HepG2 (cell line): ENCODE measurements around the gene OR1N2. TPM values are rescaled to one million over a fixed set of nuclear protein-coding genes. Genes with fewer than 3 reads are reported as not detected.

Experiments
- ATAC-seq: fragments of 200-7000 bp; cut with Tn5 transposase; 3 replicates; pipeline ENCODE4 v1.9.1; 2020; ENCODE audit warnings: mild to moderate bottlenecking, moderate library complexity
- BruUV-seq: library from RNA; stranded (reverse); fragments of 400-500 nt; replicated peaks from 2 replicates; lab custom pipeline; 2021; lab: Mats Ljungman, UMichigan
- CTCF ChIA-PET: fragments of 300-600 bp; formaldehyde crosslinking; extraction: SDS; loops from one replicate; lab custom pipeline; 2021; ENCODE audit warnings: low total read pairs, inconsistent platforms, low intra/inter-chr PET ratio; lab: Yijun Ruan, JAX
- POLR2A ChIA-PET: fragments of 350-600 bp; sonication (Branson Sonifier 250); formaldehyde crosslinking; loops from one replicate; lab custom pipeline; 2020; ENCODE audit warnings: antibody characterized with exemption, inconsistent platforms; lab: Yijun Ruan, JAX
- DNase-seq: peaks from one replicate; pipeline ENCODE4 v3.0.0-alpha.2; 2015; ENCODE audit warnings: low spot score
- FAIRE-seq: peaks from 3 replicates; lab custom pipeline; 2011; peaks lifted over from hg19 to GRCh38; lab: Jason Lieb, UNC
- H2AFZ ChIP-seq: one replicate; pipeline ENCODE4 v1.6.1; 2011; ENCODE audit warnings: low read length, inconsistent platforms
- H3K27ac ChIP-seq: fragments of 300-600 bp; 3 replicates; pipeline ENCODE4 v1.8.0; 2011; ENCODE audit warnings: mixed run types, mild to moderate bottlenecking, mixed read lengths, low read length, inconsistent platforms; ENCODE audit not compliant: insufficient read depth; ENCODE audit errors: extremely low read length
- H3K27me3 ChIP-seq, 2 experiments: fragments of 200-600 bp in 1 of 2; 2 replicates in 1 of 2; 3 replicates in 1 of 2; pipeline versions ENCODE4 v1.6.0 to v1.8.0; 2011; ENCODE audit warnings: low read length in 2 of 2, mild to moderate bottlenecking in 2 of 2, moderate library complexity in 2 of 2, inconsistent platforms in 1 of 2; ENCODE audit not compliant: insufficient read depth in 2 of 2, control insufficient read depth in 1 of 2
- H3K36me3 ChIP-seq, 2 experiments: fragments of 200-600 bp in 1 of 2; replicated peaks in 1 of 2; 2 replicates in 1 of 2; 3 replicates in 1 of 2; pipeline versions ENCODE4 v1.5.1 to v1.8.0; 2011; ENCODE audit warnings: low read length in 2 of 2, inconsistent platforms in 1 of 2; ENCODE audit not compliant: insufficient read depth in 2 of 2, control insufficient read depth in 1 of 2
- H3K4me1 ChIP-seq: 2 replicates; pipeline ENCODE4 v1.5.1; 2012; ENCODE audit warnings: low read length, inconsistent platforms; ENCODE audit not compliant: insufficient read depth
- H3K4me2 ChIP-seq: 2 replicates; pipeline ENCODE4 v1.6.0; 2011; ENCODE audit warnings: low read depth, low read length, inconsistent platforms
- H3K4me3 ChIP-seq, 3 experiments: fragments of 200-600 bp in 1 of 3; sonication (generic), shearing (Covaris generic) in 1 of 3; replicated peaks in 1 of 3; 2 replicates each; pipeline ENCODE4 v1.5.1; 2011 to 2016; ENCODE audit warnings: low read length in 3 of 3, inconsistent platforms in 2 of 3, low read depth in 2 of 3, mild to moderate bottlenecking in 2 of 3, control low read depth in 1 of 3, mixed read lengths in 1 of 3; ENCODE audit not compliant: insufficient read depth in 1 of 3
- H3K79me2 ChIP-seq: one replicate; pipeline ENCODE4 v1.6.1; 2011; ENCODE audit warnings: low read length, inconsistent platforms; ENCODE audit not compliant: insufficient read depth
- H3K9ac ChIP-seq: 2 replicates; pipeline ENCODE4 v1.6.0; 2011; ENCODE audit warnings: mild to moderate bottlenecking, low read depth, low read length, inconsistent platforms; ENCODE audit not compliant: insufficient read depth
- H3K9me3 ChIP-seq: 2 replicates; pipeline ENCODE4 v1.5.1; 2012; ENCODE audit warnings: mild to moderate bottlenecking, low read length
- H4K20me1 ChIP-seq: 2 replicates; pipeline ENCODE4 v1.6.0; 2011; ENCODE audit warnings: inconsistent platforms, mild to moderate bottlenecking, low read length, moderate library complexity; ENCODE audit not compliant: insufficient read depth
- AKAP8 ChIP-seq: sonication (generic); formaldehyde crosslinking; IDR thresholded peaks from 2 replicates; pipeline ENCODE4 v1.5.1; 2020; ENCODE audit warnings: mild to moderate bottlenecking, missing genetic modification reagents
- ATF7 ChIP-seq, 2 experiments: fragments of 450-650 bp in 1 of 2; sonication (generic) in 1 of 2; formaldehyde crosslinking in 1 of 2; IDR thresholded peaks; 2 replicates each; pipeline versions ENCODE4 v1.4.0 to v1.6.1; 2016 to 2020; ENCODE audit warnings: antibody characterized with exemption in 1 of 2, mild to moderate bottlenecking in 1 of 2, missing genetic modification reagents in 1 of 2
- FOXC1 ChIP-seq: sonication (generic); formaldehyde crosslinking; IDR thresholded peaks from 2 replicates; pipeline ENCODE4 v1.8.0; 2022; ENCODE audit warnings: mild to moderate bottlenecking, missing genetic modification reagents, borderline replicate concordance
- HHEX ChIP-seq: IDR thresholded peaks from 2 replicates; pipeline ENCODE4 v1.6.1; 2016; ENCODE audit warnings: control low read depth
- NR2F2 ChIP-seq: IDR thresholded peaks from 2 replicates; pipeline ENCODE4 v1.6.1; 2012; ENCODE audit warnings: low read depth, inconsistent platforms, borderline replicate concordance
- NR2F6 ChIP-seq, 2 experiments: IDR thresholded peaks; 2 replicates each; pipeline ENCODE4 v1.6.1; 2016; ENCODE audit warnings: antibody characterized with exemption in 1 of 2, mild to moderate bottlenecking in 1 of 2
- SRF ChIP-seq: IDR thresholded peaks from 2 replicates; pipeline ENCODE4 v1.6.1; 2011; ENCODE audit warnings: mild to moderate bottlenecking, low read depth, low read length, moderate library complexity
- ZNF776 ChIP-seq: sonication (generic); formaldehyde crosslinking; IDR thresholded peaks from 2 replicates; pipeline ENCODE4 v1.4.0; 2020; ENCODE audit warnings: mild to moderate bottlenecking, missing genetic modification reagents
- WGBS: methylation state at CpG from one replicate; pipeline ENCODE4 v1.1.6; 2017; ENCODE audit warnings: low lambda C conversion rate; 5-methylcytosine and 5-hydroxymethylcytosine counted together
- in situ Hi-C: cut with HindIII; loops from 2 replicates; pipeline ENCODE4 v1.10.0; 2017; ENCODE audit warnings: low pct_unique_long_range_greater_than_20kb; ENCODE audit not compliant: extremely low pct_ligation_motif_present
- intact Hi-C: fragments of 100-400 bp; cut with micrococcal nuclease; formaldehyde crosslinking; loops from one replicate; pipeline ENCODE4 v1.10.0; 2022; ENCODE audit not compliant: unreplicated experiment
- polyA plus RNA-seq, 8 experiments: library from polyadenylated mRNA; depleted of rRNA in 3 of 8; stranded (reverse) in 7 of 8; unstranded in 1 of 8; fragments of >200 nt; fragmentation: Illumina TruSeq in 4 of 8; extraction: Trizol in 4 of 8; gene quantifications; 2 replicates each; pipeline versions ENCODE4 v1.2.1 to v1.2.3, GENCODE V29; 2011 to 2016; ENCODE audit warnings: low read depth in 4 of 8, missing spikeins in 1 of 8, mixed read lengths in 1 of 8; ENCODE audit not compliant: insufficient read depth in 1 of 8
- total RNA-seq, 5 experiments: library from RNA; depleted of rRNA; stranded (reverse); fragments of >200 nt; fragmentation: Illumina TruSeq; extraction: Trizol; gene quantifications; 2 replicates each; pipeline ENCODE4 v1.2.3, GENCODE V29; 2016; ENCODE audit warnings: low read depth in 1 of 5
- TF ChIP-seq, protein P1 (sequence below): sonication (generic); formaldehyde crosslinking; IDR thresholded peaks from 2 replicates; pipeline ENCODE4 v1.8.0; 2022; ENCODE audit warnings: mild to moderate bottlenecking, missing genetic modification reagents

Gene OR1N2
- total and polyA plus RNA-seq, 2 of the 13 experiments (the other 11 are each of a cell fraction or from before 2014, with no cell fraction given): not detected

DNA sequence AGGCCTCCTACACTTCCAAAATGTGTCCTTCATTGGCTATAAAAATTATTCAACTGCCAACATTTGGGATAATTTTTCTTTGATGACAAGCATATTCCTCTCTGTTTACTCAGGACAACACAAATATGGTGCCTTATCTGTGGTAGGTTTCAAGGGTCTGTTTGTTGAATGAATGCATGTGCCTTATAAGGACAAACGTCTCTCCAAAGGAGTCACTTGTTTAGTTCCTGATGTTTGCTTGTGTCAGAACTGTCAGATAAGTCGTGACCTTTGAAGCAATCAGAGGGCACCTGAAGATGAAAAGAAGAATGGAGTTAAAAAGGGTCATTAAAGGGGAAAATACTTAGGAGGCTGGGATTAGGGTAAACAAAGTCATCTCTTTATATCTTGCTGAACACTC lies 45.9 kb upstream of the OR1N2 start:
- no peak overlapping the region for H3K4me2 ChIP-seq
- H3K27me3 ChIP-seq: peaks cover 0 to 3% of the 10 kb centered on the region in 2 experiments; a peak in 1 of 5 replicates
- H4K20me1 ChIP-seq: no peaks in the 10 kb centered on the region
- CTCF ChIA-PET: no interaction called here
- H2AFZ ChIP-seq: no peak overlapping the region
- peaks cover 8% of the 10 kb centered on the region; the same call in 1 of the 2 replicates for H3K4me1 ChIP-seq
- intact Hi-C loops (no loop called here), in situ Hi-C loops (loop anchor here (10.0 kb wide), 1 partner anchor 298 kb away; the partner anchor contains the start of gene OR1K1)
- no peak overlapping the region for H3K4me3 ChIP-seq
- no peaks in the 10 kb centered on the region for H3K36me3 ChIP-seq
- TF ChIP-seq ATF7 (IDR thresholded peaks at IDR 0.05) (no peak), ATF7 (CRISPR knock-in tag; IDR thresholded peaks at IDR 0.05) (no peak), NR2F6 (IDR thresholded peaks at IDR 0.05) (peak; percentile 56), NR2F6 (CRISPR knock-in tag; IDR thresholded peaks at IDR 0.05) (no peak), HHEX (CRISPR knock-in tag) (peak; percentile 50; the same call in 1 of the 2 replicates), FOXC1 (CRISPR knock-in tag) (no peak), NR2F2 (0 out of 2 replicates have a peak, but pooled peaks have one; percentile 26), AKAP8 (CRISPR knock-in tag) (no peak), SRF (peak; percentile 86)
- TF ChIP-seq, all 625 proteins: peak for 4
- BruUV-seq: no TSS peak
- no peak for DNase-seq
- ATAC-seq: no peak
- POLR2A ChIA-PET: no interaction called here
- WGBS: 0% methylated on average over 2 of the region's 2 CpGs
- Histone ChIP-seq H3K79me2 (no peaks in the 10 kb centered on the region), H3K27ac (no peak overlapping the region), H3K9ac (no peak overlapping the region), H3K9me3 (no peaks in the 10 kb centered on the region)
- no peak for FAIRE-seq

GRCh38 chr9:122510502-122510901 lies 42.4 kb upstream of the OR1N2 start, which contains the start of gene OR1J2:
OR1J2 (plus strand) TSS chr9:122510802; CDS start chr9:122510802, 0 bp downstream.
- no TSS peak for BruUV-seq
- intact Hi-C loops: no loop called here

More at GRCh38 chr9:122510502-122510901, 42.4 kb upstream of the OR1N2 start, which contains the start of gene OR1J2:
- Histone ChIP-seq H3K4me3 (no peak within 1 kb of the TSS), H3K27me3 (peaks cover 0 to 3% of the 10 kb centered on the region in 2 experiments; a peak in 1 of 5 replicates), H3K4me2 (no peak within 1 kb of the TSS), H3K27ac (no peak within 1 kb of the TSS), H2AFZ (no peak within 1 kb of the TSS), H3K36me3 (no peaks in the 10 kb centered on the region), H3K79me2 (no peaks in the 10 kb centered on the region), H3K9me3 (no peaks in the 10 kb centered on the region), H4K20me1 (no peaks in the 10 kb centered on the region), H3K9ac (no peak within 1 kb of the TSS), H3K4me1 (peaks cover 8% of the 10 kb centered on the region; the same call in 1 of the 2 replicates)
- TF ChIP-seq, protein P1, sequence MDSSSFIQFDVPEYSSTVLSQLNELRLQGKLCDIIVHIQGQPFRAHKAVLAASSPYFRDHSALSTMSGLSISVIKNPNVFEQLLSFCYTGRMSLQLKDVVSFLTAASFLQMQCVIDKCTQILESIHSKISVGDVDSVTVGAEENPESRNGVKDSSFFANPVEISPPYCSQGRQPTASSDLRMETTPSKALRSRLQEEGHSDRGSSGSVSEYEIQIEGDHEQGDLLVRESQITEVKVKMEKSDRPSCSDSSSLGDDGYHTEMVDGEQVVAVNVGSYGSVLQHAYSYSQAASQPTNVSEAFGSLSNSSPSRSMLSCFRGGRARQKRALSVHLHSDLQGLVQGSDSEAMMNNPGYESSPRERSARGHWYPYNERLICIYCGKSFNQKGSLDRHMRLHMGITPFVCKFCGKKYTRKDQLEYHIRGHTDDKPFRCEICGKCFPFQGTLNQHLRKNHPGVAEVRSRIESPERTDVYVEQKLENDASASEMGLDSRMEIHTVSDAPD (CRISPR knock-in tag): no peak
- no peak for TF ChIP-seq ZNF776 (CRISPR knock-in tag)
- ChIA-PET POLR2A (no interaction called here), CTCF (no interaction called here)
- in situ Hi-C loops: no loop called here
- 1% methylated on average over 6 of the region's 6 CpGs for WGBS
- DNase-seq (no peak), FAIRE-seq (no peak), ATAC-seq (no peak)
